Measurements from ENCODE around the gene COQ6.
"Not testable (repeated sequence)": the region's sequence is repeated elsewhere in the genome, so short reads cannot be mapped to it uniquely, and the experiment has no call there.

Gene COQ6

GRCh38 chr14:73996731-73997107 lies 46.6 kb downstream of the COQ6 start:
- no peak for TF ChIP-seq CTCF (conservative IDR thresholded peaks at IDR 0.05; ENCODE audit: control insufficient read depth, insufficient read depth, low read depth, low read length)
- no peak overlapping the region for H3K4me3 ChIP-seq (ENCODE audit: control insufficient read depth, low read depth, low read length)
- no peak for DNase-seq (ENCODE audit: low read depth)

DNA sequence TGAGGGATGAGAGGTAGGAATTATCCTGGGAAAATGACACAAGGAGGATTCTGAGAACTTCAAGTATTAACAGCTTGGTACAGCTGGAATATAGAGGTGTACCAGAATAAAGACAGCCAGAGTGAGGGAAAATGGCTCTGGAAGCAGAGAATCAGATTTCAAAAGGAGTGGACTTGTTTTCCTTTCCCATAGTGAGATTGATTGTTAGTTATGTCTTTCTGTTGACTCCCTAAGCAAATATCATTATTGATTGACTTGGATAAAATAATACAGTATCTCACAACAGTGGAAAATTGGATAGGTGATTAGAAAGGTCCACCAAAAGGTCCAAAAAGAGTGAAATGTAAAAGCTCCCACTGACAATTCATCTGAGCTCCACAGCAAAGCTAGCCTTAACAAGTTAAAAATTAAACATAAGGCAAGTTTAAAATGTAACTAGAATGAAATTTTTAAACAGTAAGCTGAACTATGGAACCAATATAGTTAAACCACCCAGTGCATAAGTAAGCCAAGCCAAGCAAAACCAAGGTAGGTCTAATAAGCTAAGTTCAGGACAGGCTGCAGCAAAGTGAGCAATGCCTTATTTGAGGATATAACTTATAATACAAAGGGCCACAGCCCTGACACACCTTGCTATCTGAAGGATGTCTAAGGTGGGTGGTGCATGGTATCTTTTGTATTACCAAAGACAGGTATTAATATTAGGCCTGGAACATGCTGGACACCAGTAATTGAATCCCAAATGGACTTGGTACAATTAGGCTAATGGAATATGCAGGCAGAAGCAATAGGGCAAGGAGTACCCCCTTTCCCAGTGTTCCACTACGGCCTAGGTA lies 47.2 kb downstream of the COQ6 start:
- TF ChIP-seq CTCF (conservative IDR thresholded peaks at IDR 0.05; ENCODE audit: control insufficient read depth, insufficient read depth, low read depth, low read length): no peak
- no peak for DNase-seq (ENCODE audit: low read depth)
- H3K4me3 ChIP-seq (ENCODE audit: control insufficient read depth, low read depth, low read length): no peak overlapping the region

DNA sequence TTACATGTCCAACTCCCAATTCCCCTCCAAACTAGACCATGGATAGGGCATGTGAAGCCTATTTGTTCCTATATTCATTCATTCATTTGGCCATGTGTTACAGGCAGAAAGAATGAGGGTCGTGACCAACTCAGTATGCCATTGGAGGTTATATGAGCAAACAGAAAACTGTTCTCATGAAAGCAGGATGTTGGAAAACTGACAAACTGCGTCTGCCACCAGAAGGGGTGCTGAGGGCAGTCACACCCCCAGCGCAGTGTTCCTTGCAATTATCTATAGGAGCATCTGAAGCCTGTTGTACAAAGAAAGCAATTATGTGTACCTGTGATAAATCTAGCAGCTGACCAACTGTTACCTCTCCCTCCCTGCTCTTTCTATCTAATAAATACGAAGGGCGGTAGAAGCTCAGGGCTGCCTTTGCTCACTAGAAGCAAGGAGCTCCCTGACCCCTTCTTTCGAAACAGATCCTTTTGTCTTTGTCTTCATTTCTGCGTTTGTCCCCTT lies 47.9 kb downstream of the COQ6 start:
- no peak for DNase-seq (ENCODE audit: low read depth)
- no peak for TF ChIP-seq CTCF (conservative IDR thresholded peaks at IDR 0.05; ENCODE audit: control insufficient read depth, insufficient read depth, low read depth, low read length)

GRCh38 chr14:73998726-73999125 lies 48.6 kb downstream of the COQ6 start:
- no peak for TF ChIP-seq CTCF (conservative IDR thresholded peaks at IDR 0.05; ENCODE audit: control insufficient read depth, insufficient read depth, low read depth, low read length)
- no peak for DNase-seq (ENCODE audit: low read depth)
- no peak overlapping the region for H3K4me3 ChIP-seq (ENCODE audit: control insufficient read depth, low read depth, low read length)

More for the DNA sequence above, 47.9 kb downstream of the COQ6 start:
- H3K4me3 ChIP-seq (ENCODE audit: control insufficient read depth, low read depth, low read length): no peak overlapping the region

- not testable (repeated sequence) for H3K4me3 ChIP-seq (ENCODE audit: control insufficient read depth, low read depth, low read length); DNase-seq (ENCODE audit: low read depth)
Observed at GRCh38 chr14:74005664-74006063, 55.6 kb downstream of the COQ6 start.

GRCh38 chr14:74008843-74009499 lies 58.9 kb downstream of the COQ6 start:
- DNase-seq (ENCODE audit: low read depth): no peak
- TF ChIP-seq CTCF (conservative IDR thresholded peaks at IDR 0.05; ENCODE audit: control insufficient read depth, insufficient read depth, low read depth, low read length): no peak
- H3K4me3 ChIP-seq (ENCODE audit: control insufficient read depth, low read depth, low read length): no peak overlapping the region
